M059J (cell line): Measurements from ENCODE around the gene CENPF. TPM values are rescaled to one million over a fixed set of nuclear protein-coding genes. Genes with fewer than 3 reads are reported as not detected.
A peak's percentile ranks its signal among the peaks of the same experiment; 100 is the strongest.
"Not testable (repeated sequence)": the region's sequence is repeated elsewhere in the genome, so short reads cannot be mapped to it uniquely, and the experiment has no call there.

Experiments used
- DNase-seq: peaks from one replicate; pipeline ENCODE4 v3.0.0-alpha.2; 2012; ENCODE audit warnings: low read depth
- total RNA-seq: library from RNA; depleted of rRNA; stranded (reverse); fragments of >200 nt; shearing (Covaris generic); gene quantifications from 2 replicates; pipeline ENCODE4 v1.2.3, GENCODE V29; 2014

Gene CENPF
- total RNA-seq, 1 experiment from 2014 or later: 83.9 TPM

DNA sequence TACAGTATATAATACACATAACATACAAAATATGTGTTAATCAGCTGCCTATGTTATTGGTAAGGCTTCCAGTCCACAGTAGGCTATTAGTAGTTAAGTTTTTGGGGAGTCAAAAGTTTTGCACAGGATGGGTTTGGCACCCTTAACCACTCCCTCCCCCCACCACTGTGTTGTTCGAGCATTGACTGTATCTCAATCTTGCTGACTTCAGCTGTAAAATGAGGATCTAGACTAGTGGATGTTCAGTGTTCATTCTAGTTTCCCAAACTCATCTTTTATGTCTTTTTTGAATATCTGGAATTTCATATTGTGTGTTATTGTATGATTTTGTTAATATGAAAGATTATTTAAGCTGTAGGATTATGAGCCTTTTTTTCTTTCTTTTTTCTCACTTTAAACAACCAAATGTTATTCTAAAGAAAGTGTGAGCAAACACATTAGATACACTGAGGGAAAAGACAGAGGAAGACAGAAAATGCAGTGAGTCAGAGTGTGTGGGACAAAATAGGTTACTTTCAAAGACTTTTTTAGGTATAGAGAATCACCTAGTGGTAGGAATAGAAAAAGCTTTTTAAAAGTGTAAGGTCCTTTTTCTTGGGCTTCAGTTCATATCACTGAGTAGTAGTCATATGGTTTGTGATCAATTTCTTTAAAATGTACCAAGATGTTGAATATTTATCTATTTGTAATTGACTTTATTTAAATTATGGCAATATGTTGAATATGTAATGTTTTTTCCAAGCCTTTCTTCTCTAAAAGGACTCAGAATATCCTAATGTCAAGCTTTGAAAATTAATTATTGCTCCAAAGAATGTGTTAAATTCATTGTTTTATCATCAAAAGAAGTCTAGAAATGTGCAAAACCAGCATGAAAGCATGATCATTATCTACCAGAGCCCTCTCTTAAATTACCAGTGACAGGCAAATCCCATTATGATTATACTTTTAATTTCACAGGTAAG lies 17.9 kb upstream of the CENPF start:
- DNase-seq: peak; percentile 81

DNA sequence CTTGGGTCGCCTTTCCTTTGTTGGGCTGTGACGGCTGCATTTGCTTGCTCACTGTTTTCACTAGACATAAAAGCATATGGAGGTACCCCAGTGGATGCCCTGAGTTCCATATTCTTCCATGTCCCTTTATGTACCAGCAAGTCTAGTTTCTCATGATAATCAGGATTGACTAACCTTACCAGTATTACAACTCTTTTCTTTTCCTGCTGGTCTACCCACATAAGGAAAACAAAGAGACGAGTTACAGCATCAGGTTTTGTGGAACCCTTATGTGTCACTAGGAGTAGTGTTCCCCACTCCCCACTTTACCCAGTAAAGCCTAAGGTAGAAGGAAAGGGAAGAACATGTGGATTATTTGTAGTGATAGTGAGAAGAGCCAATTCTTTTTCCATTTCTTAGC lies 16.4 kb upstream of the CENPF start:
- DNase-seq: no peak

GRCh38 chr1:214587165-214587564 lies 15.8 kb upstream of the CENPF start:
- no peak for DNase-seq

DNA sequence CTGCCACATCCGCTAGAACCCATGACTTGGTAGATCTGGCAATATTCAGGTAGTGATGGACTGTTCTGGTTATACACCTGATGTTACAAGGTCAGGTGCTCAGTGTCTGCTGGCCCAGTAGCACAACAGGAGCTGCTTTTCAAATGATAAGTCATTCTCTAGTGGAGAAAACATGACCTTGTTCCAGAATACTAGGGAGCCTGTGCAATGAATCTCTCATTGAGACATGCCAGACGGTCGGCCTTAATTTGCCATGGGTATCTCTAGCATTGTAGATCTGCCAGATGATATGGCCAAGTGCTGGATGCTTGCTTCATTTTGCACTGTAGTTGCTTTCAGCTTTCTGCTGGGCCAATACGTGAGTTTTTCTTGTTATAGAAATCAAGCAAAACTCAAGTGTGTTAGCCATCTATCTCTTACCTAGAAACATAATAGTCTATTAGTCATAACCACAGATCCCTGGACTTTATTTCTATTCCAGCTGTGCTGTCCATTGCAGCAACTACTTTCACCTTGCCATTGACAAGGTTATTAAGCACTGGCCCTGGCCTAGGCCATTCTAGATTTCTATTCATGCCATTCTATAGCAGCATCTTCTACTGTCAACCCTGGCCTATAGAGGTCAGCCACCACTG lies 13.9 kb upstream of the CENPF start:
- DNase-seq: peak; percentile 48

DNA sequence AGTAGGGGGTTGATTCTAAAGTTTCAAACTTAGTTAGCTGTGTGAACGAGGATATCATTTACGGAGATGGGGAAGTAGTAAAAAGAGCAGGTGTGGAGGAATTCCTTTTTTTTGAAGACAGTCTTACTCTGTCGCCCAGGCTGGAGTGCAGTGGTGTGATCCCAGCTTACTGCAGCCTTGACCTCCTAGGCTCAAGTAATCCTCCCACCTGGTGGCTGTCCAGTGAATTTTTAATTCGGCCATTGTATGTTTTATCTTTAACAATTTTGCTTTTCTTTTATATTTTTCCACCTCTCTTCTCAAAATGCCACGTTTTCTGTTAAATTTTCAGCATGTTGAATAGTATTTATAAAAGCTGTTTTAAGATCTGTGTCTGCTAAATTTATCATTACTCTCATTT lies 12.3 kb upstream of the CENPF start:
- no peak for DNase-seq

- not testable (repeated sequence) for DNase-seq
Measured at GRCh38 chr1:214591918-214592317, 11.1 kb upstream of the CENPF start.

GRCh38 chr1:214593158-214593557 lies 9.8 kb upstream of the CENPF start:
- no peak for DNase-seq

DNA sequence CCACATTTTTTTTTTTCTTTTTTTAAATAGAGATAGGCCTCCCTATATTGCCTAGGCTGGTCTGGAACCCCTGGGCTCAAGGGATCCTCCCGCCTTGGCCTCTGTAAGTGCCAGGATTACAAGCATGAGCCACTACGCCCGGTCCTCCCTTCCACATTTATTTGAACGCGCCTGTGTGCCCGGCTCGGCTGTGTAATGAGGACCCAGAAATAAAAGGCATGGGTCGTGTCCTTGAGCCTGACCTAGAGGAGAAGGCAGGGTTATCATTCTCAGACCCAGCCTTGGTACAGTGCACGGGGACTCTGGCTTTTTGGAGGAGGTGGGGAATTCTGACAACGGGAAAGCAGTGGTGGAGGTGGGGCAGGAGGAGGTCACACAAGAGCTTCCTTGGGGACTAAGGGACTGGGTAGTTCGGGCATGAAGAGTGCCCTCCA lies 841 bp downstream of the CENPF start:
- DNase-seq: peak; percentile 26

DNA sequence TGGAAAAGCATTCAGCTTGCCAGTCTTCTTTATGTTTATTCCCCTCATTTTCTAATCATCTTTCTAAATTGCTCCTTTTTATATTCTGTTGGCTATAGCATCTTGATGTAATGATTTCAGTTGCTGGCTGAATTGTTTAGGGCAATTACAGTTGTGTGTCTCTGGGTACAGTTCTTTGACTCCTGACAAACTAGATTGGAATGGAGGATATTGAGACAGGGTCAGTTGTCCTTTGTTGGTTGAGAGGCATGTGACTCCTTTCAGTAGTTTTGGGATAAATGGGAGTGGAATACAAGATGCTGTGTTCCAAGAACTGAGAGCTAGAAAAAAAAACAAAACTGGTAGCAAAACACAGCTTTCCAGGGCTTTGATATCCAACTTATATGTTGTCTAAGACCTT lies 1.5 kb downstream of the CENPF start:
- DNase-seq: peak; percentile 66

DNA sequence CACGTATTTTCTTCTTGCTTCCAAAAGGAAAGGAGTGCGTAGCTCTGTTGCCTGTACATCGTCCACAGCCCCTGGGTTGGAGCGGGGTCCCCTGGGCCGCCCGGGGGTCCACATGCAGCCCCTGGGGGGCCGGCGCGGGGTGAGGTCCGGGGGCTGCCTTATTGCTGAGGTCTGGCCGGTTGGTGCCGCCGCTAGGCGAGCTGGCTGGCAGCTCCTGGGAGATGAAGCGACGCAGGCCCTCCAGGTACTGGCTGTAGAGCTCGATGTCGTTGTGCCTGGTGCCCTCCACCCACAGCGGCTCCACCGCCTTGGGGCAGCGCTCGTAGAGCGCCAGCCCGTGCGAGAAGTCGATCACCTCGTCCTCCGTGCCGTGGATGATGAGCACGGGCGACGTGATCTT lies 2.5 kb downstream of the CENPF start:
- DNase-seq: not testable (repeated sequence)

- not testable (repeated sequence) for DNase-seq
Measured at GRCh38 chr1:214605933-214606925, 3.2 kb downstream of the CENPF start.

GRCh38 chr1:214607492-214608215 lies 4.7 kb downstream of the CENPF start:
- DNase-seq: not testable (repeated sequence)

DNA sequence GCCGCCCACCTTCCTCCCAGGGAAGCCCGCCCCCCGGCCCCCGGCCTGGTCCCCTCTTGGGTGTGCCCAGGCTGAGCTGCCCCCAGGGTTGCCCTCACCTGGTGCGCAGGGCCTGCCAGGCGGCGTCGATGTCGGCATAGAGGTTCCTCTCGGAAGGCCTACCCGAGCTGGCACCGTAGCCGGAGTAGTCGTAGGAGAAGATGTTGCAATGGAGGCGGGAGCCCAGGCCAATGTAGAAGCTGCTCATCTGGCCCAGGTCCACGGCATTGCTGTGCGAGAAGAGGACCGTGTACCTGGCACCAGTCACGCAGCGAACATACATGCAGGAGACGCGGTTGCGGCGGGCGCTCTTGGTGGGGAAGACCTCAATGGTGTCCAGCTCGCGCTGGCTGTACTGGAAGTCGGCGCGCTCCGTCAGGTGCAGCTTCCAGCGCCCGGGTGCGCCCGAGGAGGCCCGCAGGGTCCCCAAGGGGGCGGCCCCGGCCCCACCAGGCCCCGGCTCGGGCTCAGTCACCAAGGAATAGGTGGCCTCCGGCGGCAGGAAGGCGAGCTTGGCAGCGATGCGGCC lies 5.3 kb downstream of the CENPF start:
- not testable (repeated sequence) for DNase-seq

DNA sequence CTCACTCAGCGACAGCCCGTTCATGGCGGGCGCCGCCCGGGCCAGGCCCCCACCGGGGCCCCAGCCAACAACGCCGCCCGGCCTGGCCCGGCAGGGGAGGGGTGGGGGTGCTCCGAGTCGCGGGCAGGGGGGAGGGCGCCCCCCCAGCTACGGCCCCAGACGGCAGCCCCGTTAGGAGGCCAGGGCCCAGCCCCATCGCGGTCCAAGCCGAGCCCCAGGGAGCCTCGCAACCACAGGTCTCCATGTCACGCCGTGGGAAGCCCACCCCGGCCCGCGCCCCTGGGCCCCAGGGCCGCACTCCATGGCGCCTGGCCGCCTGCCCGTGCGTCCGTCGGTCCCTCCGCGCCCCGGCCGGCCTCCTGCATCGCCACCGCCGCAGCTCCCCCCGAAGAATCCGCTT lies 5.8 kb downstream of the CENPF start:
- DNase-seq: not testable (repeated sequence)

- no peak for DNase-seq
Measured at GRCh38 chr1:214609692-214610091, 6.7 kb downstream of the CENPF start.

GRCh38 chr1:214610136-214610535 lies 7.1 kb downstream of the CENPF start:
- not testable (repeated sequence) for DNase-seq

GRCh38 chr1:214615109-214615508 lies 12.1 kb downstream of the CENPF start:
- DNase-seq: peak; percentile 30

GRCh38 chr1:214615871-214616270 lies 12.9 kb downstream of the CENPF start:
- DNase-seq: peak; percentile 52

GRCh38 chr1:214617246-214617645 lies 14.3 kb downstream of the CENPF start:
- no peak for DNase-seq

GRCh38 chr1:214617843-214618242 lies 14.8 kb downstream of the CENPF start:
- DNase-seq: no peak

- no peak for DNase-seq
Measured at GRCh38 chr1:214621236-214621635, 18.2 kb downstream of the CENPF start.
